Peyer's patch (tissue), 4 donors: Measurements from ENCODE around the gene CTNND1.

ENCODE experiments used
- CTCF ChIP-seq, 6 experiments: fragments of 450-650 bp in 4 of 6; fragments of 200-600 bp in 2 of 6; sonication (generic) in 1 of 6; IDR thresholded peaks; one replicate each; pipeline ENCODE4 v1.5.1; 2017 to 2019; ENCODE audit warnings: antibody characterized with exemption in 6 of 6, mild to moderate bottlenecking in 3 of 6, moderate library complexity in 1 of 6
- POLR2A ChIP-seq, 2 donors: fragments of 450-650 bp; IDR thresholded peaks; one replicate each; pipeline ENCODE4 v1.5.1; 2017; ENCODE audit warnings: antibody characterized with exemption in 2 of 2, mild to moderate bottlenecking in 2 of 2, moderate library complexity in 2 of 2

- TF ChIP-seq CTCF (IDR thresholded peaks at IDR 0.05), result peak in 4 of 6 experiments; percentile 7 to 54 (median 51)
- no peak for TF ChIP-seq POLR2A (IDR thresholded peaks at IDR 0.05)
Measured at GRCh38 chr11:57763568-57763967, 2.0 kb downstream of the CTNND1 start.
